HG02623 (cell line): Measurements from ENCODE around the gene OXSR1.

ENCODE experiments used
- ATAC-seq: cut with Tn5 transposase; IDR thresholded peaks from one replicate; pipeline ENCODE4 v1.9.1; 2021; ENCODE audit warnings: moderate library complexity; ENCODE audit not compliant: unreplicated experiment

OXSR1 gene

DNA sequence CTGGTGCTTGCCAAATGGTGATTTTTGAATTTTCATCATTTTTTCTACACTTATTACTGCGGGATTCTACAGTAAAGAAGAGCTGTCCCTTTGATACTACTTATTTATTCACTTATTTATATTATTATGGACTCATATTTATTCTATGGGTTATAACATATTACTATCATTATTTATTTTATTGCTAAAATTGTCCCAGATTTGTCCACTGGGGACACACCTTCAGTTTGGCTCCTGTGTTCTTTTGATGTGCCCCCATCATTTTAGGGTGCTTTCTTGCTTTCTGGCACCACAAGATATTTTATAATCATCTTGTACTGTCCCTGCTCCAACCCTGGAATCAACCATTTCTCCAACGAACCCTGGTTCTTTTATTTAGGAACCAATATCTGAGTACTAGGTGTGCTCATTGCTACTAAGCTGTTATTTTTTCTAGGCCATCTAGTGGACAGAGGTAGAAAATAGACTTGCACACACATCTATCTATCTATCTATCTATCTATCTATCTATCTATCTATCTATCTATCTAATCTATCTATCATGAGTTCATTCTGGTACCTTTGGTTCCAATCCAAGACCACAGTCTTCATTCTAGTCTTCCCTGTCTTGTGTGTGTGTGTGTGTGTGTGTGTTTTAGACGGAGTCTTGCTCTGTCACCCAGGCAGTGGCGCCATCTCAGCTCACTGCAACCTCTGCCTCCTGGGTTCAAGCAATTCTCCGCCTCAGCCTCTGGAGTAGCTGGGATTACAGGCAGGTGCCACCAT lies 132.8 kb downstream of the OXSR1 start:
- no peak for ATAC-seq
